HepG2 (cell line): ENCODE measurements around the gene ECT2. TPM values are rescaled to one million over a fixed set of nuclear protein-coding genes. Genes with fewer than 3 reads are reported as not detected.

Experiments
- ATAD3A ChIP-seq: sonication (generic); formaldehyde crosslinking; IDR thresholded peaks from 2 replicates; pipeline ENCODE4 v1.4.0; 2020; ENCODE audit warnings: missing genetic modification reagents
- ELF3 ChIP-seq: IDR thresholded peaks from 2 replicates; pipeline ENCODE4 v1.6.1; 2016; ENCODE audit warnings: missing genetic modification reagents, missing compliant biosample characterization
- ESRRA ChIP-seq: sonication (generic); formaldehyde crosslinking; IDR thresholded peaks from 2 replicates; pipeline ENCODE4 v1.5.1; 2020; ENCODE audit warnings: mild to moderate bottlenecking, low read depth, missing genetic modification reagents
- GTF2F1 ChIP-seq: fragments of 150-350 bp; IDR thresholded peaks from 2 replicates; pipeline ENCODE4 v1.6.1; 2014; ENCODE audit warnings: low read length
- HMG20B ChIP-seq: conservative IDR thresholded peaks from 2 replicates; pipeline ENCODE4 v1.6.1; 2016; ENCODE audit warnings: missing genetic modification reagents, missing compliant biosample characterization
- HMGA1 ChIP-seq: sonication (generic); formaldehyde crosslinking; conservative IDR thresholded peaks from 2 replicates; pipeline ENCODE4 v1.4.0; 2020; ENCODE audit warnings: missing genetic modification reagents
- MXD4 ChIP-seq: IDR thresholded peaks from 2 replicates; pipeline ENCODE4 v1.6.1; 2016; ENCODE audit warnings: mild to moderate bottlenecking, missing biosample characterization, missing genetic modification reagents
- REPIN1 ChIP-seq: sonication (generic); formaldehyde crosslinking; IDR thresholded peaks from 2 replicates; pipeline ENCODE4 v1.8.0; 2022; ENCODE audit warnings: missing genetic modification reagents, low read depth, mild to moderate bottlenecking, borderline replicate concordance
- SIX4 ChIP-seq: sonication (generic); formaldehyde crosslinking; IDR thresholded peaks from 2 replicates; pipeline ENCODE4 v1.4.0; 2020; ENCODE audit warnings: missing genetic modification reagents
- SNAI1 ChIP-seq: sonication (generic); formaldehyde crosslinking; IDR thresholded peaks from 2 replicates; pipeline ENCODE4 v1.5.0; 2020; ENCODE audit warnings: mild to moderate bottlenecking, missing genetic modification reagents, borderline replicate concordance
- STAG1 ChIP-seq: sonication (generic); formaldehyde crosslinking; IDR thresholded peaks from 2 replicates; pipeline ENCODE4 v1.4.0; 2020; ENCODE audit warnings: missing genetic modification reagents
- TAF1 ChIP-seq: sonication (generic); formaldehyde crosslinking; IDR thresholded peaks from 2 replicates; pipeline ENCODE4 v1.4.0; 2020; ENCODE audit warnings: missing genetic modification reagents
- TP53 ChIP-seq: sonication (generic); formaldehyde crosslinking; conservative IDR thresholded peaks from 2 replicates; pipeline ENCODE4 v1.4.0; 2020; ENCODE audit warnings: missing genetic modification reagents
- ZNF644 ChIP-seq: IDR thresholded peaks from 2 replicates; pipeline ENCODE4 v1.6.1; 2016; ENCODE audit warnings: low read depth
- ZNF7 ChIP-seq: IDR thresholded peaks from 2 replicates; pipeline ENCODE4 v1.6.1; 2016; ENCODE audit warnings: missing biosample characterization, missing genetic modification reagents
- polyA plus RNA-seq, 8 experiments: library from polyadenylated mRNA; depleted of rRNA in 3 of 8; stranded (reverse) in 7 of 8; unstranded in 1 of 8; fragments of >200 nt; fragmentation: Illumina TruSeq in 4 of 8; extraction: Trizol in 4 of 8; gene quantifications; 2 replicates each; pipeline versions ENCODE4 v1.2.1 to v1.2.3, GENCODE V29; 2011 to 2016; ENCODE audit warnings: low read depth in 4 of 8, missing spikeins in 1 of 8, mixed read lengths in 1 of 8; ENCODE audit not compliant: insufficient read depth in 1 of 8
- total RNA-seq, 5 experiments: library from RNA; depleted of rRNA; stranded (reverse); fragments of >200 nt; fragmentation: Illumina TruSeq; extraction: Trizol; gene quantifications; 2 replicates each; pipeline ENCODE4 v1.2.3, GENCODE V29; 2016; ENCODE audit warnings: low read depth in 1 of 5
- TF ChIP-seq, protein P1 (sequence below): sonication (generic); formaldehyde crosslinking; IDR thresholded peaks from 2 replicates; pipeline ENCODE4 v1.4.0; 2020; ENCODE audit warnings: mild to moderate bottlenecking, missing genetic modification reagents
- TF ChIP-seq, protein P2 (sequence below): sonication (generic); formaldehyde crosslinking; IDR thresholded peaks from 2 replicates; pipeline ENCODE4 v1.8.0; 2022; ENCODE audit warnings: missing genetic modification reagents, mild to moderate bottlenecking, moderate library complexity, borderline replicate concordance
- TF ChIP-seq, protein P3 (sequence below): sonication (generic); formaldehyde crosslinking; conservative IDR thresholded peaks from 2 replicates; pipeline ENCODE4 v1.8.0; 2022; ENCODE audit warnings: mild to moderate bottlenecking, moderate library complexity, missing genetic modification reagents
- TF ChIP-seq, protein P4 (sequence below): IDR thresholded peaks from 2 replicates; pipeline ENCODE4 v1.6.1; 2016; ENCODE audit warnings: missing compliant biosample characterization, missing genetic modification reagents, borderline replicate concordance

Gene ECT2
- total and polyA plus RNA-seq, 2 of the 13 experiments (the other 11 are each of a cell fraction or from before 2014, with no cell fraction given), result 21.6 to 52.0 TPM

DNA sequence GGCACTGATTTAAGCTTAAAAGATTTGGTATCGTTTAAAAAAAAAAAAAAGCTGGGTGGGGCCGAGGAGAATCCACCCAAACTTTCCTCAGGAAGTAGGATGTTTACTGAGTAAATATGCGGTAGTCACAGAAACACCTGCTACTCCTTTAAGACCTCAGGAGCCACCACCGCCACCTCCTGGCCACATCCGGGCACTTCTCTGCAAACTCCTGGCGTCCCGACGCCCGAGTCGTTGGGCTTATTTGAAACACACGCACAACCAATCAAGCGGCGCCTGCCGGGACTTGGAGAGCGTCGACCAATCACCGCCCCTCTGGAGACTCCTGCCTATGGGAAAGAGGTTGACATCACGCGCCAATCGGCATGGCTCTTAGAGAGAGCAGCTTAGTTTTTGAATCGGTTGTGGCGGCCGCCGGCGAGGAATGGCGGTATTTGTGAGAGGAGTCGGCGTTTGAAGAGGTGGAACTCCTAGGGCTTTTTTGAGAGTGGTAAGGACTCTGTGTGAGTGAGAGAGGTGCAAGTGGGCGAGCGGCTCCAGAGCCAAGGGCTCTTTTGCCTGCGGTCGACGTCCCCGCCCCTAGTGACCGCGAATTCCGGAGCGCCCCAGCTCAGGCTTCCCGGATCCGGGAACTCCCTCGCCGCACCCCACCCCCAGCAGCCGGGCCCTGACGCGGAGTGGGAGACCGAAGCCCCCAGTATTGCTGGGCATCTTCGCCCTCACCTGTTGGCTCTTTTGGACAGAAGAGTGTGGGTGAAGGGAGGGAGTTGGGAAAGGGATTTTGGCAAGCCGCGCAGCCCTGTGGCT is at the start of gene ECT2 (continued):
- TF ChIP-seq TAF1 (CRISPR knock-in tag) (peak; percentile 68), STAG1 (peak; percentile 56), GTF2F1 (no peak), TP53 (CRISPR knock-in tag) (no peak; the same call in 1 of the 2 replicates), REPIN1 (peak; percentile 58; the same call in 1 of the 2 replicates), ATAD3A (no peak), SNAI1 (CRISPR knock-in tag) (peak; percentile 96; the same call in 1 of the 2 replicates), HMG20B (peak; percentile 17; the same call in 1 of the 2 replicates), MXD4 (0 out of 2 replicates have a peak, but pooled peaks have one; percentile 56), ELF3 (0 out of 2 replicates have a peak, but pooled peaks have one; percentile 16), SIX4 (CRISPR knock-in tag) (no peak), ESRRA (CRISPR knock-in tag) (no peak; the same call in 1 of the 2 replicates), HMGA1 (no peak), ZNF644 (no peak), ZNF7 (CRISPR knock-in tag) (no peak)
- TF ChIP-seq, protein P1, sequence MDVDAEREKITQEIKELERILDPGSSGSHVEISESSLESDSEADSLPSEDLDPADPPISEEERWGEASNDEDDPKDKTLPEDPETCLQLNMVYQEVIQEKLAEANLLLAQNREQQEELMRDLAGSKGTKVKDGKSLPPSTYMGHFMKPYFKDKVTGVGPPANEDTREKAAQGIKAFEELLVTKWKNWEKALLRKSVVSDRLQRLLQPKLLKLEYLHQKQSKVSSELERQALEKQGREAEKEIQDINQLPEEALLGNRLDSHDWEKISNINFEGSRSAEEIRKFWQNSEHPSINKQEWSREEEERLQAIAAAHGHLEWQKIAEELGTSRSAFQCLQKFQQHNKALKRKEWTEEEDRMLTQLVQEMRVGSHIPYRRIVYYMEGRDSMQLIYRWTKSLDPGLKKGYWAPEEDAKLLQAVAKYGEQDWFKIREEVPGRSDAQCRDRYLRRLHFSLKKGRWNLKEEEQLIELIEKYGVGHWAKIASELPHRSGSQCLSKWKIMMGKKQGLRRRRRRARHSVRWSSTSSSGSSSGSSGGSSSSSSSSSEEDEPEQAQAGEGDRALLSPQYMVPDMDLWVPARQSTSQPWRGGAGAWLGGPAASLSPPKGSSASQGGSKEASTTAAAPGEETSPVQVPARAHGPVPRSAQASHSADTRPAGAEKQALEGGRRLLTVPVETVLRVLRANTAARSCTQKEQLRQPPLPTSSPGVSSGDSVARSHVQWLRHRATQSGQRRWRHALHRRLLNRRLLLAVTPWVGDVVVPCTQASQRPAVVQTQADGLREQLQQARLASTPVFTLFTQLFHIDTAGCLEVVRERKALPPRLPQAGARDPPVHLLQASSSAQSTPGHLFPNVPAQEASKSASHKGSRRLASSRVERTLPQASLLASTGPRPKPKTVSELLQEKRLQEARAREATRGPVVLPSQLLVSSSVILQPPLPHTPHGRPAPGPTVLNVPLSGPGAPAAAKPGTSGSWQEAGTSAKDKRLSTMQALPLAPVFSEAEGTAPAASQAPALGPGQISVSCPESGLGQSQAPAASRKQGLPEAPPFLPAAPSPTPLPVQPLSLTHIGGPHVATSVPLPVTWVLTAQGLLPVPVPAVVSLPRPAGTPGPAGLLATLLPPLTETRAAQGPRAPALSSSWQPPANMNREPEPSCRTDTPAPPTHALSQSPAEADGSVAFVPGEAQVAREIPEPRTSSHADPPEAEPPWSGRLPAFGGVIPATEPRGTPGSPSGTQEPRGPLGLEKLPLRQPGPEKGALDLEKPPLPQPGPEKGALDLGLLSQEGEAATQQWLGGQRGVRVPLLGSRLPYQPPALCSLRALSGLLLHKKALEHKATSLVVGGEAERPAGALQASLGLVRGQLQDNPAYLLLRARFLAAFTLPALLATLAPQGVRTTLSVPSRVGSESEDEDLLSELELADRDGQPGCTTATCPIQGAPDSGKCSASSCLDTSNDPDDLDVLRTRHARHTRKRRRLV (CRISPR knock-in tag), result no peak
- TF ChIP-seq, protein P2, sequence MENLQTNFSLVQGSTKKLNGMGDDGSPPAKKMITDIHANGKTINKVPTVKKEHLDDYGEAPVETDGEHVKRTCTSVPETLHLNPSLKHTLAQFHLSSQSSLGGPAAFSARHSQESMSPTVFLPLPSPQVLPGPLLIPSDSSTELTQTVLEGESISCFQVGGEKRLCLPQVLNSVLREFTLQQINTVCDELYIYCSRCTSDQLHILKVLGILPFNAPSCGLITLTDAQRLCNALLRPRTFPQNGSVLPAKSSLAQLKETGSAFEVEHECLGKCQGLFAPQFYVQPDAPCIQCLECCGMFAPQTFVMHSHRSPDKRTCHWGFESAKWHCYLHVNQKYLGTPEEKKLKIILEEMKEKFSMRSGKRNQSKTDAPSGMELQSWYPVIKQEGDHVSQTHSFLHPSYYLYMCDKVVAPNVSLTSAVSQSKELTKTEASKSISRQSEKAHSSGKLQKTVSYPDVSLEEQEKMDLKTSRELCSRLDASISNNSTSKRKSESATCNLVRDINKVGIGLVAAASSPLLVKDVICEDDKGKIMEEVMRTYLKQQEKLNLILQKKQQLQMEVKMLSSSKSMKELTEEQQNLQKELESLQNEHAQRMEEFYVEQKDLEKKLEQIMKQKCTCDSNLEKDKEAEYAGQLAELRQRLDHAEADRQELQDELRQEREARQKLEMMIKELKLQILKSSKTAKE (CRISPR knock-in tag), result no peak
- TF ChIP-seq, protein P3, sequence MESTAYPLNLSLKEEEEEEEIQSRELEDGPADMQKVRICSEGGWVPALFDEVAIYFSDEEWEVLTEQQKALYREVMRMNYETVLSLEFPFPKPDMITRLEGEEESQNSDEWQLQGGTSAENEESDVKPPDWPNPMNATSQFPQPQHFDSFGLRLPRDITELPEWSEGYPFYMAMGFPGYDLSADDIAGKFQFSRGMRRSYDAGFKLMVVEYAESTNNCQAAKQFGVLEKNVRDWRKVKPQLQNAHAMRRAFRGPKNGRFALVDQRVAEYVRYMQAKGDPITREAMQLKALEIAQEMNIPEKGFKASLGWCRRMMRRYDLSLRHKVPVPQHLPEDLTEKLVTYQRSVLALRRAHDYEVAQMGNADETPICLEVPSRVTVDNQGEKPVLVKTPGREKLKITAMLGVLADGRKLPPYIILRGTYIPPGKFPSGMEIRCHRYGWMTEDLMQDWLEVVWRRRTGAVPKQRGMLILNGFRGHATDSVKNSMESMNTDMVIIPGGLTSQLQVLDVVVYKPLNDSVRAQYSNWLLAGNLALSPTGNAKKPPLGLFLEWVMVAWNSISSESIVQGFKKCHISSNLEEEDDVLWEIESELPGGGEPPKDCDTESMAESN, result no peak; the same call in 1 of the 2 replicates
- TF ChIP-seq, protein P4, sequence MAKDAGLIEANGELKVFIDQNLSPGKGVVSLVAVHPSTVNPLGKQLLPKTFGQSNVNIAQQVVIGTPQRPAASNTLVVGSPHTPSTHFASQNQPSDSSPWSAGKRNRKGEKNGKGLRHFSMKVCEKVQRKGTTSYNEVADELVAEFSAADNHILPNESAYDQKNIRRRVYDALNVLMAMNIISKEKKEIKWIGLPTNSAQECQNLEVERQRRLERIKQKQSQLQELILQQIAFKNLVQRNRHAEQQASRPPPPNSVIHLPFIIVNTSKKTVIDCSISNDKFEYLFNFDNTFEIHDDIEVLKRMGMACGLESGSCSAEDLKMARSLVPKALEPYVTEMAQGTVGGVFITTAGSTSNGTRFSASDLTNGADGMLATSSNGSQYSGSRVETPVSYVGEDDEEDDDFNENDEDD, result peak; percentile 93
